SU-DHL-6 (cell line): ENCODE measurements around the gene OPA3.

ENCODE experiments used
- EZH2phosphoT487 ChIP-seq: fragments of 200-600 bp; sonication (generic), shearing (Covaris generic); conservative IDR thresholded peaks from 2 replicates; pipeline ENCODE4 v1.6.1; 2018; ENCODE audit warnings: mild to moderate bottlenecking, antibody characterized with exemption, low read length, moderate library complexity, mixed read lengths
- TF ChIP-seq, protein P1 (sequence below): fragments of 200-600 bp; sonication (generic); IDR thresholded peaks from one replicate; pipeline ENCODE4 v1.5.1; 2017; ENCODE audit warnings: antibody characterized with exemption, mild to moderate bottlenecking, low read length, moderate library complexity; ENCODE audit not compliant: insufficient read depth, poor library complexity, severe bottlenecking

DNA sequence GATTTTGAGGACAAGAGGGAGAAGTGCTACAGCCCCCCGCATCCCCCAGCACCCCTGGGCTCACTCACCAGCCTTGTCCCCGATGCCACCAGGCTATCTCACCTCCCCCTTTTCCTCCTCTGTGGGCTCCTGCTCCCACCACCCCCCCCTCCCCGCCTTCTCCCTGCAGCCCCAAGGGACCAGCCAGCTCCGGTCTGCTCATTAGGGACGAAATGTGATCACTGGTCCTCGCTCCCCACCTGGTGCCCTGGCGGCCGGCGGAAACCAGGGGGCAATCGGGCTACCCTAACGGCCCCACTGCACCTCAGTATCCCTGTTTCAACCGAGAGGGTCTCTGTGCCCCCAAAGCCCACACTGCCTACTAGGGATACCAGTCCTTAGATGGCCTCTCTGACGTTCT, 14.7 kb upstream of the OPA3 start:
- TF ChIP-seq, protein P1, sequence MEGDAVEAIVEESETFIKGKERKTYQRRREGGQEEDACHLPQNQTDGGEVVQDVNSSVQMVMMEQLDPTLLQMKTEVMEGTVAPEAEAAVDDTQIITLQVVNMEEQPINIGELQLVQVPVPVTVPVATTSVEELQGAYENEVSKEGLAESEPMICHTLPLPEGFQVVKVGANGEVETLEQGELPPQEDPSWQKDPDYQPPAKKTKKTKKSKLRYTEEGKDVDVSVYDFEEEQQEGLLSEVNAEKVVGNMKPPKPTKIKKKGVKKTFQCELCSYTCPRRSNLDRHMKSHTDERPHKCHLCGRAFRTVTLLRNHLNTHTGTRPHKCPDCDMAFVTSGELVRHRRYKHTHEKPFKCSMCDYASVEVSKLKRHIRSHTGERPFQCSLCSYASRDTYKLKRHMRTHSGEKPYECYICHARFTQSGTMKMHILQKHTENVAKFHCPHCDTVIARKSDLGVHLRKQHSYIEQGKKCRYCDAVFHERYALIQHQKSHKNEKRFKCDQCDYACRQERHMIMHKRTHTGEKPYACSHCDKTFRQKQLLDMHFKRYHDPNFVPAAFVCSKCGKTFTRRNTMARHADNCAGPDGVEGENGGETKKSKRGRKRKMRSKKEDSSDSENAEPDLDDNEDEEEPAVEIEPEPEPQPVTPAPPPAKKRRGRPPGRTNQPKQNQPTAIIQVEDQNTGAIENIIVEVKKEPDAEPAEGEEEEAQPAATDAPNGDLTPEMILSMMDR: no peak
- no peak for TF ChIP-seq EZH2phosphoT487
